SH-SY5Y (cell line): ENCODE data around the gene PRDX6.

Source experiments
- GATA2 ChIP-seq: IDR thresholded peaks from 2 replicates; pipeline ENCODE4 v1.6.1; 2011; ENCODE audit warnings: mild to moderate bottlenecking, low read depth, low read length
- GATA3 ChIP-seq: IDR thresholded peaks from 2 replicates; pipeline ENCODE4 v1.6.1; 2011; ENCODE audit warnings: low read depth, mild to moderate bottlenecking, low read length, moderate library complexity

- TF ChIP-seq GATA2 (no peak), GATA3 (no peak)
Observed at GRCh38 chr1:173525926-173526325, 48.8 kb downstream of the PRDX6 start.
